G401.6 (cell line): Measurements from ENCODE around the gene PIM1.
A peak's percentile ranks its signal among the peaks of the same experiment; 100 is the strongest.
"Not testable (repeated sequence)": the region's sequence is repeated elsewhere in the genome, so short reads cannot be mapped to it uniquely, and the experiment has no call there.

Experiments used
- FAIRE-seq: peaks from 2 replicates; lab custom pipeline; 2012; peaks lifted over from hg19 to GRCh38; lab: Jason Lieb, UNC

The PIM1 gene

DNA sequence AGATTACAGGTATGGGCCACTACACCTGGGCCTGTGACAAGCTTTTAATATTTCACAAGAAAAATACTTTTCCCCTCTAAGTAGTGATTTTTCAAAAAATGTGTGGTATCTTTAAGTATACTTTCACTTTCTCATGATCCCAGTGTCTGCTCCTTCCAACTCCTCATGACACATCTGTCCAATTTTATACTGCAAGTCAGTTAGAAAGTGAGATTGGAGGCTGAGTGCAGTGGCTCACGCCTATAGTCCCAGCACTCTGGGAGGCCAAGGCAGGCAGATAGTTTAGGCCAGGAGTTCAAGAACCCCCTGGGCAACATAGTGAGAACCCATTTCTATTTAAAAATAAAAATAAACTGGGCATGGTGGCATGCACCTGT is 20.2 kb downstream of the PIM1 start:
- no peak for FAIRE-seq

DNA sequence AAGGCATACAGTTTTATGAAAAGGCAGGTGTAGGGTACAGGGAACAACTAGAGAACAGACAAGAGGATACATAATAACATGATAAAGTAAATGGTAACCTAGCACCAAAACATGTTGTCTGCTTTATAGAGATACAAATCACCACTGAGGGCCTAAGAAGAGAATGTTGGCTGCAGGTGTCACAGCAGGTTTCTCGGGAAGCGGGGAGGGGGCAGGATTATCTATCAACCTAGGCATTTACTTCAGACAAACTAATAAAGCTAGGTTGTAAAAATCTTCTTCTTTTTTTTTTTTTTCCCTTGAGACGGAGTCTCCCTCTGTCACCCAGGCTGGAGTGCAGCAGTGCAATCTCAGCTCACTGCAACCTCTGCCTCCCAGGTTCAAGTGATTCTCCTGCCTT is 22.7 kb downstream of the PIM1 start:
- no peak for FAIRE-seq

- FAIRE-seq, result not testable (repeated sequence)
Observed at GRCh38 chr6:37194886-37195285, 24.9 kb downstream of the PIM1 start.

GRCh38 chr6:37196451-37196850 is 26.5 kb downstream of the PIM1 start:
- not testable (repeated sequence) for FAIRE-seq

DNA sequence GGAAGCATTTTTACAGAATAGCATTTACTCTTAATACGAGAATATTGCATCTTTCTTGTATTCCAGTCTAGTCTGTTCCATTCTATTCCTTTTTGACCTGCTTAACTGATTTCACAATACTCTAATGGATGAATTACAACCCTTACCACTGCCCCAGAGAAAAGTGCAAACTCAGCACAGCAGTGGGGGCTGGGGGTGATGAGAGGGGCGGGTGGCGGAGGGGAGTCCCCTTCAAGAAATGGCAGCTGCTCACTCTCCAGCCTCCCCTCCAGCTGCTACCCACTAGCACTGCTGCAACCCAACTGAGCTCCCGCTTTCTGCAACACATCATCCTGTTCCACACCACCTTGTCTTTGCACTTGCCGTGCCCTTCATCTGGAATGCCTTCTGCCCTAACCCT is 30.1 kb downstream of the PIM1 start:
- FAIRE-seq, result no peak

GRCh38 chr6:37201726-37202125 is 31.8 kb downstream of the PIM1 start:
- no peak for FAIRE-seq

- FAIRE-seq, result no peak
Observed at GRCh38 chr6:37202788-37203491, 33.0 kb downstream of the PIM1 start.

- FAIRE-seq, result no peak
Observed at GRCh38 chr6:37204014-37204751, 34.2 kb downstream of the PIM1 start.

DNA sequence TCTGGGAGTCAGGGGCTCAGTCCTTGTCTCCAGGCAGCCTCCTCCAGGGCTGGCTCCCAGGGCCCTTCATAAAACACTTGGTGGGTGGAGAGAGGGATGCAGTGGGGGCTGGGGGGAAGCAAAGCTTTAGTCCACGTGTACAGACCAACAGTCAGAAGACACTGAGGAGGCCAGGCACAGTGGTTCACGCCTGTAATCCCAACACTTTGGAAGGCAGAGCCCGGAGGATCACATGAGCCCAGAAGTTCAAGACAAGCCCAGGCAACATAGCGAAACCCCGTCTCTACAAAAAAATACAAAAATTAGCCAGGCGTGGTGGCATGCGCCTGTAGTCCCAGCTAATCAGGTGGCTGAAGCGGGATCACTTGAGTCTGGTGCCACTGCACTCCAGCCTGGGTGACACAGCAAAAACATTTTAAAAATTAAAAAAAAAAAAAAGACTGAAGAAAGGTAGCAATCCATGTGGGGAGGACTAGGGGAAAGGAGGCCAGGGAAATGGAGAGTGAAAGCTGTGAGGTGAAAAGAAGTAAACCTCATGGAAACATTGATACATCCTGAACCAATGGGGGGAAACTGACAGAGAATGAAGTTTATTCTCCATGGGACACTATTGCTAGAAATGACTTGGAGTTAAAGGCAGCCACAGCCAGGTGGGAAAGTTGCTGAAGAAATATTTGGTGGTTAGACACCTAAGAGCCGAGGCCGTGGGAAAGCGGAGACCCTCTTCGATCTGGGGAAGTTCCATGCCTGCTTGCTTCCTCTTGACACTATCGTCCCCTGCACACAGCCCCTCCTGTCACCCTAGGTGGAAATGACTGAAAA is 35.4 kb downstream of the PIM1 start:
- FAIRE-seq, result no peak

- FAIRE-seq, result no peak
Observed at GRCh38 chr6:37205997-37206340, 36.0 kb downstream of the PIM1 start.

DNA sequence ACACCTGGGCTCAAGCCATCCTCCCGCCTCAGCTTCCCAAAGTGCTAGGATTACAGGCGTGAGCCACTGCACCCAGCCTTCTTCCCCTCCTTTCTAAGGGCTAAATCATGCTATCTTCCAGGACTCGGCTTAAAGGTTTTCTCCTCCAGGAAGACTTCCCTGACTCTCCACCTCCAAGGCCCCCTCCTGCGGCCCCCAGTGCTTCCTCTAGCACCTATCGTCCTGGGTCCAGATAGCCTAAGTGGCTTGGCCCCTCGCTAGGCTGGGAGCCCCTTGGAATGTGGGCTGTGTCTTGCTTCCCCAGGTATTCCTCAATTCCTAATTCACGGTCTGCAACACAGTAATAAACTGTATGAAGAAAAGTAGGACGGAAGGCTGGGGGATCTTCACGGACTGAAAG is 36.7 kb downstream of the PIM1 start:
- no peak for FAIRE-seq

DNA sequence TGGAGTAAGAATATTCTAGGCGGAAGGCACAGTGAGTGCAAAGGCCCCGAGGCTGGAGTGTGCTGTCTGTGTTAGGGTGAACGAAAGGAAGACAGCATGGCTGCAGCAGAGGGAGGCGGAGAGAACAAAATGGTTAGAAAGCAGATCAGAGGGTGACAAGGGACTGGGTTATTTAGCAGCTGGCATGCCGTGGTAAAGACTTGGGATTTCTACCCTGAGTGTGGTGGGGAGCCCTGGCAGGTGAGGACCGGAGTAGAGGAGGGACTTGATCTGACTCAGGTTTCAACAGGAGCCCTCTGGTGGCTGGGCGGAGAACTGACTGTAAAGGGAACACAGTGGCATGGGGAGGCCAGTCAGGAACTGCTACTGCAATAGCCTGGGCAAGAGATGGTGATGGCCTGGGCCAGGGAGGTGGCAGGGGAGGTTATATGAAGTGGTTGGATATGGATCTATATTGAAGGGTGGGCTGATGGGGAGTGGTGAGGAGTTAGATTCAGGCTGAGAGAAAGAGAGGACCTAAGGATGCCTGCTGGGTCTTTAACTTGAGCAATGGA is 38.0 kb downstream of the PIM1 start:
- no peak for FAIRE-seq

GRCh38 chr6:37208793-37209192 is 38.8 kb downstream of the PIM1 start:
- FAIRE-seq, result no peak

DNA sequence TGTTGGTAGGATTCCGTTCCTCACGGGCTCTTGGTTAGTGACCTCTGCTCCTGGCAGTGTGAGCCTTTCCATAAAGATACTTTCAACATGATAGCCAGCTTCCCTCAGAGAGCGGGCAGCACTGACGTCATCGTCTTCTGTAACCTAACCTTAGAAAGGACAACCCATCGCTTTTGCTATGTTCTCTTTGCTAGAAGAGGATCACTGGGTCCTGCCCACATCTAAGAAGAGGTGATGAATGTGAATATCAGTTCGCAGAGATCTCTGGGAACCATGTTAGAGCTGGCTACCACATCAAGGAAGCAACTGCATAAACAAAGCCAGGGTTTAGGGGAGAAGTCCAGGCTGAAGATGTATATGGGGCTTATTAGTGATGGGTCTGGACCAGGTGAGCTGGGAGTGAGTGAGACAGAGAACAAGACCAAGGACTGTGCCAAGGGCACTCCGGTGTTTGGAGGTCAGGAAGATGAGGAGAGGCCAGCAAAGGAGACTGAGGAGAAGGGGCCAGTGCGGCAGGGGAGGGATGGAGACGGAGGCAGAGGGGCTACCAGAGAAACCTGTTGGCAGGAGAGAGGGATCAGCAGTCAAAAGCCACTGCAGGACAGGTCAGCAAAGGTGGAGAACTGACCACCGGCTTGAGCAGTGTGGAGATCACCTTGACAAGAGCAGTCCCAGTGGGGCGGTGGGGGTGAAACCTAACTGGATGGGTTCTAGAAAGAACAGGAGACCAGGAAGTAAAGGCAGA is 39.7 kb downstream of the PIM1 start:
- no peak for FAIRE-seq

DNA sequence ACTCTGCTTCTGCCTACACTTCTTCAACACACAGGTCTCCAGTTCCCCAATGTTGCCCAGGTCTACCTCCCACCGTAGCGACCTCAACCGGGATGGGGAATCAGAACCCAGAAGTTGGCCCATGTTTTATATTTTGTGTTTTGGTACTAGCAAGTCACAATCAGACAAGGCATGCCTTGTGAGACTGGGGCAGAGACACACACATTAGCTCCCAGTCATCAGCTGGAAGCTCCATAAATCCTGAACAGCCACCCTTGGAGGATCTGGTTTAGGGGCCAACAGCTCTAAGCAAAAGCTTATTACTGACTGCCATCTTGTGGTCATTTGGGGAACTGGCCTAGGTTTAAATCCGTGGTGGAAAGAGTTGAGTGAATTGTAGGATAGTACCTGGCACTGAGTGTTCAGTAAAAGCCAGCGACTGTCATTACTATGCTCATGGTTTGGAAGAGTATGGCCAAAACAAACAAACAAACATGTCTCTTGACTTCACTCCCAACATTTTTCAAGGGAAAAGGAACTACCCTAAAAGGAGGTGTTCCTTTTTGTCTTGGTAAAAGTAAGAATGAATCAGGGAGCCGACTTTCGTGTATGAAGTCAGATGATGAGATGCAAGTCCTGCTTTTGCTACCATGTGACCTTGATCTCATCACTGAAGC is 40.5 kb downstream of the PIM1 start:
- FAIRE-seq, result peak; percentile 94

GRCh38 chr6:37212268-37212667 is 42.3 kb downstream of the PIM1 start:
- no peak for FAIRE-seq

DNA sequence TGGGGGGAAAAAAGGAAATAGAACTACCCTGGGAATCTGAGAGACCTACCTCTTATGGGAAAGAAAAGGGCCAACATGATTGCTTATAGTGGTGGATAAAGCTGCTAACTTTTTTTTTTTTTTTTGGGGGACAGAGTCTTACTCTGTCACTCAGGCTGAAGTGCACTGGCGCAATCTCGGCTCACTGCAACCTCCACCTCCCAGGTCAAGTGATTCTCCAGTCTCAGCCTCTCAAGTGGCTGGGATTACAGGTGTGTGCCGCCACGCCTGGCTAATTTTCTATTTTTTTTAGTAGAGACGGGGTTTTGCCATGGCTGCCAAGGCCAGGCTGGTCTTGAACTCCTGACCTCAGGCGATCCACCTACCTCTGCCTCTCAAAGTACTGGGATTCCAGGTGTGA is 48.1 kb downstream of the PIM1 start:
- FAIRE-seq, result no peak

GRCh38 chr6:37218511-37218910 is 48.6 kb downstream of the PIM1 start:
- no peak for FAIRE-seq

DNA sequence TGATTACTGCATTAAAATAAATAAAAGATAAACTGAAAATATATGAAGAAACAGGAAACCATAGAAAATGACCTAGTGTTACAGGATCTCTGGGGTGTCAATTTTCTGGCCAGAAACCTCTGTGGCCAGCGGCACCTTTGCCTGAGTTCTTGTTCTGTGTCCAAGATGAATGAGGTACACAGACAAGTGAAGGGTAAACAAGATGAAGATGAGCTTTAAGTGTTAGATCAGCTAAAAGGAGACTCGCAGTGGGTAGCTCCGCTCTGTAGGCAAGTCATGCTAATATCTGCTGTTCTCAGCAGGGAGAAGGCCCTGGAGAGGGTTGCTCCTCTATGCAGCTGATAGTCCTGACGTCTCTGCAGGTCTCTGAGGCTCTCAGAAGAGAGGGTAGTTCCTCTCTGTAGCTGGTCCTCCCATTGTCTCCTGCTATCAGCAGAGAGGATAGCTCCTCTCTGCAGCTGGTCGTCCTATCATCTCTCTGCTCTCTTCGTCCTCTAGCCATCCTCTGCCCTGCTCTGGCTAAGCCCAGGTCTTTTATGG is 51.7 kb downstream of the PIM1 start:
- no peak for FAIRE-seq

GRCh38 chr6:37222125-37222967 is 52.4 kb downstream of the PIM1 start:
- peak; percentile 97 for FAIRE-seq
